Lower lobe of right lung (tissue), 2 donors: ENCODE measurements around the gene KRTAP12-3. TPM values are rescaled to one million over a fixed set of nuclear protein-coding genes. Genes with fewer than 3 reads are reported as not detected.
"Not testable (repeated sequence)": the region's sequence is repeated elsewhere in the genome, so short reads cannot be mapped to it uniquely, and the experiment has no call there.

Experiments
- ATAC-seq, 2 donors: fragments of 200-7000 bp; cut with Tn5 transposase; one replicate each; pipeline ENCODE4 v1.9.1; 2020 to 2022; ENCODE audit warnings: mild to moderate bottlenecking in 2 of 2, moderate library complexity in 2 of 2
- DNase-seq: peaks from one replicate; pipeline ENCODE4 v3.0.0-alpha.2; 2020
- H3K27ac ChIP-seq: fragments of 200-600 bp; one replicate; pipeline ENCODE4 v1.8.0; 2022
- H3K27me3 ChIP-seq: fragments of 200-600 bp; one replicate; pipeline ENCODE4 v1.8.0; 2022; ENCODE audit warnings: low read depth
- H3K36me3 ChIP-seq: fragments of 200-600 bp; one replicate; pipeline ENCODE4 v1.8.0; 2022; ENCODE audit warnings: mild to moderate bottlenecking
- H3K4me1 ChIP-seq: fragments of 200-600 bp; one replicate; pipeline ENCODE4 v1.8.0; 2022
- H3K4me3 ChIP-seq: fragments of 200-600 bp; one replicate; pipeline ENCODE4 v1.8.0; 2022; ENCODE audit warnings: mild to moderate bottlenecking
- H3K9me3 ChIP-seq: fragments of 200-600 bp; one replicate; pipeline ENCODE4 v1.8.0; 2022
- intact Hi-C: fragments of 100-400 bp; cut with DNase I; formaldehyde crosslinking; loops from one replicate; pipeline ENCODE4 v1.11.0; 2022
- total RNA-seq: library from RNA; stranded (reverse); fragmentation: NEBNext Ultra II Directional; extraction: Animal tissue kit (Norgen Biotek cat#: 25700); gene quantifications from one replicate; pipeline ENCODE4 v1.2.1, GENCODE V29; 2021
- TF ChIP-seq, protein P1 (sequence below): fragments of 200-600 bp; IDR thresholded peaks from one replicate; pipeline ENCODE4 v1.8.0; 2022; ENCODE audit warnings: antibody characterized with exemption, mild to moderate bottlenecking
- donor health status: DM: no; HTN: yes; CAD: no; lungs with severe emphysema.

Gene KRTAP12-3
- total RNA-seq, 1 donor from 2014 or later = not detected

DNA sequence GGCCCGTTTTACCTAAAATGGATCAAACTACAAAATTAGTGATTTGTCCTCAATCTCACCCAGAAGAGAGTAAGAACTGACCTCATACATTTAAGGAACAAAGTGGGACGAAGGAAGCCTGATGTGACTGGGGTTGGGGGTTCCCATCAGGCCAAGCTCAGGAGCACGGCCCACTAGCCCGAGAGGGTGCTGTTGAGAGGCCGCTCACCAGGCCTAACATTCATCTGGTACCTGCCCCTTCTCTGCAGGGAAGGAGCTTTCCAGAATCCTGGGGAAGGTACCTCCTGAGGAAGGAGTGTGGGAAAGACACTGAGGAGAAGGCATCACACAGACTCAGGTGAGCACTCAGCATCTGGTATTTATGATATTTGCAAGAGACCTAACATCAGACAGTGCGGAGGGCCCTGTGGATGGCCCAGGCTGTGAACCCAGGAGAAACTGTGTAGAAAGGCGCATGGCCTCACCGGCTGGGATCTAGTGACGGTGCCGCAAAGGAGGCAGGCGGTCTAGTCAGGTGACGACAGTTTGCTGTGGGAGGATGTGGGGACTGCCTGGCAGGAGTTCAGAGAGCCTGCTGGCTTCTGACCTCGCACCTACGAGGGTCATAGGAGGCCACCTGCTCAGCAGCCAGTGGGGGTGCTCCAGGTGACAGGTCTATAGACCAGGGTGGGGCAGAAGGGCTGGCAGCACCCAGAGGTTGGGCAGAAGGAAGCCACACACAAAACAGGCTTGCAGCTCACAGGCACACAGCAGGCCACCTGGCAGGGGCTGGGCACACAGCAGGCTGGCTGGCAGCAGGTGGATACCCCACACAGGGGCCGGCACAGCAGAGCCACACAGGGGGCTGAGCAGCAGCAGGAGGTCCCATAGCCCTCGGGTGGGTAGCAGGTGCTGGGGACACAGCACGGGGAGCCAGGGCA, 3.8 kb upstream of the KRTAP12-3 start:
- Histone ChIP-seq H3K27me3 (peaks cover 20% of the 10 kb centered on the region), H3K27ac (no peak overlapping the region), H3K4me3 (no peak overlapping the region), H3K36me3 (no peaks in the 10 kb centered on the region), H3K9me3 (no peaks in the 10 kb centered on the region), H3K4me1 (no peaks in the 10 kb centered on the region)
- TF ChIP-seq, protein P1, sequence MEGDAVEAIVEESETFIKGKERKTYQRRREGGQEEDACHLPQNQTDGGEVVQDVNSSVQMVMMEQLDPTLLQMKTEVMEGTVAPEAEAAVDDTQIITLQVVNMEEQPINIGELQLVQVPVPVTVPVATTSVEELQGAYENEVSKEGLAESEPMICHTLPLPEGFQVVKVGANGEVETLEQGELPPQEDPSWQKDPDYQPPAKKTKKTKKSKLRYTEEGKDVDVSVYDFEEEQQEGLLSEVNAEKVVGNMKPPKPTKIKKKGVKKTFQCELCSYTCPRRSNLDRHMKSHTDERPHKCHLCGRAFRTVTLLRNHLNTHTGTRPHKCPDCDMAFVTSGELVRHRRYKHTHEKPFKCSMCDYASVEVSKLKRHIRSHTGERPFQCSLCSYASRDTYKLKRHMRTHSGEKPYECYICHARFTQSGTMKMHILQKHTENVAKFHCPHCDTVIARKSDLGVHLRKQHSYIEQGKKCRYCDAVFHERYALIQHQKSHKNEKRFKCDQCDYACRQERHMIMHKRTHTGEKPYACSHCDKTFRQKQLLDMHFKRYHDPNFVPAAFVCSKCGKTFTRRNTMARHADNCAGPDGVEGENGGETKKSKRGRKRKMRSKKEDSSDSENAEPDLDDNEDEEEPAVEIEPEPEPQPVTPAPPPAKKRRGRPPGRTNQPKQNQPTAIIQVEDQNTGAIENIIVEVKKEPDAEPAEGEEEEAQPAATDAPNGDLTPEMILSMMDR = no peak
- no peak for DNase-seq
- intact Hi-C loops = no loop called here
- ATAC-seq = peak in 1 of 2 donors; percentile 4

DNA sequence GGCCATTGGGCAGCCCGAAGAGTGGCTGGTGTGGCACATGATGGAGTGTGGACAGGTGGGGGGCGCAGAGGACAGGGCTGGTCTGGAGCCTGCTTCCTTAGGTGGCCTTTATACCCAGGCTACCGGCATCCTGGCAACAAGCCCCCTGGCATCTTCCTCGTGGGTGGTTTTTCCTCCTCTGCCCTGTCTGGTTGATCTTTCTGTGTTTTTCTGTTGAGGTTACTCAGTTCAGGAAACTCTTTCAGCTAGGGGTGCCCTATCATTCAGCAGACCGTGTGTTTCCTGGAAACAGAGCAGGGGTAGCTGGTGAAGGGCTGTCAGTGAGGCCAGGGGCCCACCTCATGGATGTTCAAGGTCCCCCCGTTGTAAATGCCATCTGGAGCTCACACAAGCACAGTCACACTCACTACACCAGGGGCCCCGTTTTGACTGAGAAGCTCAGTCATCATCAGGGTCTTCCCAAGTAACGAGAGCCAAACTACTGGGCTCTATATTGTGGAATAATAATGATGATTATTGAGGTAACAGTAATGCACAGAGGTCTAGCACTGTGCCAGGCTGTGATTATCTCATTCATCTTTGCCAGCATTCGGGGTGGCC, 3.1 kb upstream of the KRTAP12-3 start, which contains the start of gene KRTAP12-4:
Gene KRTAP12-4 (minus strand): TSS at position 84 of the 600 bp plus-strand sequence. CDS start 45 bp downstream, at position 39.
- no peak for ATAC-seq
- Histone ChIP-seq H3K4me3 (no peak within 1 kb of the TSS), H3K27me3 (peaks cover 27% of the 10 kb centered on the region), H3K4me1 (no peaks in the 10 kb centered on the region), H3K9me3 (no peaks in the 10 kb centered on the region), H3K27ac (no peak within 1 kb of the TSS), H3K36me3 (no peaks in the 10 kb centered on the region)
- no peak for DNase-seq
- intact Hi-C loops = no loop called here
- TF ChIP-seq, protein P1 = no peak

DNA sequence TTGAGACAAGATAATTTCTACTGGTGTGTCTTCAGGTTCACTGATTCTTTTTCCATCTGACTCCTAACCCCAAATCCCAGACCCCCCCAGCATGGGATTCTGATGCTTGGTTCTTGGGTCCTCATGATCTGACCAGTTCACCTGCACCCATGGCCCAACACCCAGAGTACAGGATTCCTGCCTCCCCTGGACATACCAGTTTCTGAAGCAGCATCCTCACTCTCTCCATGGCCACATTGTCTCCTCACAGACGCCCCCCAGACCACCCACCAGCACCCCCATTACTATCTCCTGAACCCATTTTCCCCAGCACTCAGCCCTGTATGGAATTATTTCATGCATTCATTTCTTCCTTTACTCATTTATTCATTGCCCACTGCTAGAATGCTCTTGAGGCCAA, 864 bp upstream of the KRTAP12-3 start:
- no peaks in the 10 kb centered on the region for H3K4me1 ChIP-seq
- no peaks in the 10 kb centered on the region for H3K9me3 ChIP-seq
- no peak overlapping the region for H3K4me3 ChIP-seq
- peaks cover 27% of the 10 kb centered on the region for H3K27me3 ChIP-seq
- no peak overlapping the region for H3K27ac ChIP-seq
- ATAC-seq = no peak
- H3K36me3 ChIP-seq = no peaks in the 10 kb centered on the region
- TF ChIP-seq, protein P1 = no peak
- DNase-seq = no peak
- intact Hi-C loops = no loop called here

DNA sequence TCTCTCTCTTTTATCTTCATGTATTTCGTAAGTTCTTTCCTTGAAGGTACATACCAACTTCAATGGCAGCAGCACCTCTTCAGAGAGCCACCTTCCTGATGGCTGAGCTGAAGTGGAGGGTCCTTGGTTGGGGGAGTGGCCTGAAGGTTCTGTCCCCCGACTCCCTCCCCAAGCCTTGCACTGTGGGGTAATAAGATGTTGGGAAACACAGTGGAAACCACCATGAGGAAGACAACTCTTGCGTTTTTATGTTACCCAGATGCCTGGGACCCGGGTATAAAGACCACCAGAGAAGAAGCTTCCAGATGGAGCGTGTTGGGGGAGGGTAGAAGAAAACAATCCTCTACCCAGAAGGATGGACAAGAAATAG, 794 bp downstream of the KRTAP12-3 start:
- no peaks in the 10 kb centered on the region for H3K36me3 ChIP-seq
- H3K4me3 ChIP-seq = no peak overlapping the region
- no peaks in the 10 kb centered on the region for H3K4me1 ChIP-seq
- no peak overlapping the region for H3K27ac ChIP-seq
- TF ChIP-seq, protein P1 = no peak
- DNase-seq (no peak), ATAC-seq (peak in 1 of 2 donors; percentile 33)
- intact Hi-C loops = no loop called here
- no peaks in the 10 kb centered on the region for H3K9me3 ChIP-seq
- peaks cover 27% of the 10 kb centered on the region for H3K27me3 ChIP-seq

DNA sequence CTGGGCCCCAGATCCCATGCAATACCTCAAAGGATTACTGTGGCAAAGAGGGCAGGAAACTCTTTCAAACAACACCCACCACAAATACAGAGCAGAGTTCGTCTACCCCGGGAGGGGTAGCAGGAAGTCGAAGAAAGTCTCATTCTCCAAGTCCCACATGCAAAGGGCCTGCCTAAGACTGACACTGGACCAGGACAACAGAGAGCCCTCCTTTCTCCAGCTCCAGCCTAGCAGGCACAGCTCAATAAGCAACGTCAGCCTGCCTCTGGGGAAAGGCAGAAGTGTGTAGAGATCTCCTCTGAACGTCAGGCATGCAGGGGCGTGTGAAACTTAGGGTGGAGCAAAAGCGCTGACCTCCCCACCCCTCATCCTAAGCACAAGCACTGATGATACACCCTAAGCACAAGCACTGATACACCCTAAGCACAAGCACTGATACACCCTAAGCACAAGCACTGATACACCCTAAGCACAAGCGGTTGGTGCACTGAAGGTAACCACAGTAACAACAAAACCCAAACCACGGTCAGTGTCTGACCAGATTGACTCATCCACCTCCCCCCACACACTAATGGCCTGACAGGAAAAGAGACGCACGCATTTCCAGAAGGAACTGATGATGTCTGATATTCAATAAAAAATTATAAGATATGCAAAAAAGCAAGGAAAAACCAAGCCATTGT, 1.3 kb downstream of the KRTAP12-3 start:
- intact Hi-C loops = no loop called here

DNA sequence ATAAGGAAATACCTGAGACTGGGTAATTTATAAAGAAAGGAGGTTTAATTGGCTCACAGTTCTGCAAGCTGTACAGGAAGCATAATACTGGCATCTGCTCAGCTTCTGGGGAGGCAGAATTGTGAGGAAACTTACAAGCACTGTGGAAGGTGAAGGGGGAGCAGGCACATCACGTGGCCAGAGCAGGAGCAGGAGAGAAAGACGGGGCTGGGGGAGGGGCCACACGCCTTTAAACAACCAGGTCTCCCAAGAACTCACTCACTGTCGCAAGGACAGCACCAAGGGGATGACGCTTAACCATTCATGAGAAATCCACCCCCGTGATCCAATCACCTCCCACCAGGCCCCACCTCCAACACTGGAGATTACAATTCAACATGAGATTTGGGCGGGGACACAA, 3.8 kb downstream of the KRTAP12-3 start:
- H3K9me3 ChIP-seq, ATAC-seq, H3K4me1 ChIP-seq, H3K27ac ChIP-seq, intact Hi-C loops, H3K36me3 ChIP-seq, DNase-seq, H3K4me3 ChIP-seq: not testable (repeated sequence)
- peaks cover 24% of the 10 kb centered on the region for H3K27me3 ChIP-seq

More for the DNA sequence above, 1.3 kb downstream of the KRTAP12-3 start:
- H3K9me3 ChIP-seq = no peaks in the 10 kb centered on the region
- no peaks in the 10 kb centered on the region for H3K36me3 ChIP-seq
- peaks cover 25% of the 10 kb centered on the region for H3K27me3 ChIP-seq
- DNase-seq (no peak), ATAC-seq (peak; percentile 47 to 69)
- H3K4me3 ChIP-seq = no peak overlapping the region
- H3K4me1 ChIP-seq = no peaks in the 10 kb centered on the region
- H3K27ac ChIP-seq = no peak overlapping the region
- TF ChIP-seq, protein P1 = no peak
